Measurements from ENCODE around the gene KCND3. TPM values are rescaled to one million over a fixed set of nuclear protein-coding genes. Genes with fewer than 3 reads are reported as not detected.

Gene KCND3
- total and polyA plus RNA-seq, 7 experiments from 2014 or later, result 0.05 to 0.17 TPM; not detected in 5

GRCh38 chr1:111990026-111990877 lies 784 bp upstream of the KCND3 start:
- ATAC-seq, result no peak
- ChIA-PET CTCF (no interaction called here), POLR2A (no interaction called here)
- no peaks in the 10 kb centered on the region for H3K4me1 ChIP-seq (ENCODE audit: control insufficient read depth in 2 of 2, insufficient read depth in 2 of 2, low read length in 2 of 2)
- no peaks in the 10 kb centered on the region for H3K9me3 ChIP-seq (ENCODE audit: control insufficient read depth in 2 of 3, low read length in 3 of 3)
- peaks cover 0 to 4% of the 10 kb centered on the region in 2 donors for H3K27me3 ChIP-seq (ENCODE audit: control insufficient read depth in 2 of 2, insufficient read depth in 2 of 2, low read length in 2 of 2)
- no peaks in the 10 kb centered on the region for H3K36me3 ChIP-seq (ENCODE audit: control insufficient read depth in 2 of 3, insufficient read depth in 3 of 3, low read length in 3 of 3)
- Mint-ChIP-seq H3K4me1 (peaks cover 0 to 22% (median 8%) of the 10 kb centered on the region in 7 donors), H3K4me3 (peak overlapping the region in 9 of 10 donors; percentile 13 to 89 (median 53)), H3K9me3 (peaks cover 0 to 3% (median 0%) of the 10 kb centered on the region in 11 donors), H3K36me3 (no peaks in the 10 kb centered on the region), H3K27ac (no peak overlapping the region), H3K27me3 (peaks cover 63 to 75% (median 72%) of the 10 kb centered on the region in 5 donors)
- H3K4me3 ChIP-seq (ENCODE audit: low read length), result no peak overlapping the region
- H3K27ac ChIP-seq (ENCODE audit: low read depth, low read length), result no peak overlapping the region
- intact Hi-C loops (cut with micrococcal nuclease), result no loop called here
- no peak for DNase-seq

- no peaks in the 10 kb centered on the region for H3K4me1 ChIP-seq (ENCODE audit: control insufficient read depth in 2 of 2, insufficient read depth in 2 of 2, low read length in 2 of 2)
- no peak overlapping the region for H3K4me3 ChIP-seq (ENCODE audit: low read length)
- H3K27me3 ChIP-seq (ENCODE audit: control insufficient read depth in 2 of 2, insufficient read depth in 2 of 2, low read length in 2 of 2), result peaks cover 0 to 4% of the 10 kb centered on the region in 2 donors
- Mint-ChIP-seq H3K4me1 (peaks cover 0 to 22% (median 8%) of the 10 kb centered on the region in 7 donors), H3K27me3 (peaks cover 66 to 76% (median 69%) of the 10 kb centered on the region in 5 donors), H3K36me3 (no peaks in the 10 kb centered on the region), H3K4me3 (peak overlapping the region; percentile 16 to 80 (median 61)), H3K27ac (no peak overlapping the region), H3K9me3 (peaks cover 0 to 5% (median 0%) of the 10 kb centered on the region in 11 donors)
- intact Hi-C loops (cut with micrococcal nuclease), result no loop called here
- DNase-seq (no peak), ATAC-seq (no peak)
- POLR2A ChIA-PET, result no interaction called here
- H3K36me3 ChIP-seq (ENCODE audit: control insufficient read depth in 2 of 3, insufficient read depth in 3 of 3, low read length in 3 of 3), result no peaks in the 10 kb centered on the region
- H3K27ac ChIP-seq (ENCODE audit: low read depth, low read length), result no peak overlapping the region
- H3K9me3 ChIP-seq (ENCODE audit: control insufficient read depth in 2 of 3, low read length in 3 of 3), result no peaks in the 10 kb centered on the region
- CTCF ChIA-PET, result no interaction called here
Measured at GRCh38 chr1:111988743-111989453, 570 bp downstream of the KCND3 start.

- H3K4me1 Mint-ChIP-seq, result peaks cover 0 to 22% (median 8%) of the 10 kb centered on the region in 7 donors
Measured at GRCh38 chr1:111988377-111988742, 1.1 kb downstream of the KCND3 start.

GRCh38 chr1:111987502-111987901 lies 2.0 kb downstream of the KCND3 start:
- Mint-ChIP-seq H3K27ac (no peak overlapping the region), H3K27me3 (peaks cover 58 to 72% (median 65%) of the 10 kb centered on the region in 5 donors), H3K9me3 (peaks cover 0 to 5% (median 0%) of the 10 kb centered on the region in 11 donors), H3K36me3 (no peaks in the 10 kb centered on the region), H3K4me1 (peaks cover 0 to 22% (median 8%) of the 10 kb centered on the region in 7 donors), H3K4me3 (peak overlapping the region in 2 of 10 donors; percentile 34 to 61)
- no peaks in the 10 kb centered on the region for H3K4me1 ChIP-seq (ENCODE audit: control insufficient read depth in 2 of 2, insufficient read depth in 2 of 2, low read length in 2 of 2)
- intact Hi-C loops (cut with micrococcal nuclease), result no loop called here
- ATAC-seq (no peak), DNase-seq (no peak)
- CTCF ChIA-PET, result no interaction called here
- POLR2A ChIA-PET, result no interaction called here
- no peak overlapping the region for H3K27ac ChIP-seq (ENCODE audit: low read depth, low read length)
- H3K27me3 ChIP-seq (ENCODE audit: control insufficient read depth in 2 of 2, insufficient read depth in 2 of 2, low read length in 2 of 2), result peaks cover 0 to 4% of the 10 kb centered on the region in 2 donors
- H3K36me3 ChIP-seq (ENCODE audit: control insufficient read depth in 2 of 3, insufficient read depth in 3 of 3, low read length in 3 of 3), result no peaks in the 10 kb centered on the region
- no peaks in the 10 kb centered on the region for H3K9me3 ChIP-seq (ENCODE audit: control insufficient read depth in 2 of 3, low read length in 3 of 3)
- no peak overlapping the region for H3K4me3 ChIP-seq (ENCODE audit: low read length)

More at GRCh38 chr1:111988377-111988742, 1.1 kb downstream of the KCND3 start:
- Histone ChIP-seq H3K4me1 (ENCODE audit: control insufficient read depth in 2 of 2, insufficient read depth in 2 of 2, low read length in 2 of 2) (no peaks in the 10 kb centered on the region), H3K27ac (ENCODE audit: low read depth, low read length) (no peak overlapping the region), H3K27me3 (ENCODE audit: control insufficient read depth in 2 of 2, insufficient read depth in 2 of 2, low read length in 2 of 2) (peaks cover 0 to 4% of the 10 kb centered on the region in 2 donors), H3K9me3 (ENCODE audit: control insufficient read depth in 2 of 3, low read length in 3 of 3) (no peaks in the 10 kb centered on the region), H3K4me3 (ENCODE audit: low read length) (no peak overlapping the region), H3K36me3 (ENCODE audit: control insufficient read depth in 2 of 3, insufficient read depth in 3 of 3, low read length in 3 of 3) (no peaks in the 10 kb centered on the region)
- Mint-ChIP-seq H3K27me3 (peaks cover 65 to 76% (median 68%) of the 10 kb centered on the region in 5 donors), H3K9me3 (peaks cover 0 to 5% (median 0%) of the 10 kb centered on the region in 11 donors), H3K27ac (no peak overlapping the region), H3K36me3 (no peaks in the 10 kb centered on the region), H3K4me3 (peak overlapping the region in 9 of 10 donors; percentile 16 to 80 (median 61))
- ATAC-seq, result no peak
- ChIA-PET CTCF (no interaction called here), POLR2A (no interaction called here)
- DNase-seq, result no peak
- intact Hi-C loops (cut with micrococcal nuclease), result no loop called here

- no peaks in the 10 kb centered on the region for H3K36me3 Mint-ChIP-seq
- Histone ChIP-seq H3K27me3 (ENCODE audit: control insufficient read depth in 2 of 2, insufficient read depth in 2 of 2, low read length in 2 of 2) (peaks cover 0 to 4% of the 10 kb centered on the region in 2 donors), H3K9me3 (ENCODE audit: control insufficient read depth in 2 of 3, low read length in 3 of 3) (no peaks in the 10 kb centered on the region), H3K4me1 (ENCODE audit: control insufficient read depth in 2 of 2, insufficient read depth in 2 of 2, low read length in 2 of 2) (no peaks in the 10 kb centered on the region), H3K27ac (ENCODE audit: low read depth, low read length) (no peak overlapping the region), H3K36me3 (ENCODE audit: control insufficient read depth in 2 of 3, insufficient read depth in 3 of 3, low read length in 3 of 3) (no peaks in the 10 kb centered on the region), H3K4me3 (ENCODE audit: low read length) (no peak overlapping the region)
- ChIA-PET POLR2A (no interaction called here), CTCF (no interaction called here)
- peaks cover 0 to 3% (median 0%) of the 10 kb centered on the region in 7 donors for H3K4me1 Mint-ChIP-seq
- peaks cover 41 to 64% (median 49%) of the 10 kb centered on the region in 5 donors for H3K27me3 Mint-ChIP-seq
- intact Hi-C loops (cut with micrococcal nuclease), result no loop called here
- no peak overlapping the region for H3K27ac Mint-ChIP-seq
- no peak overlapping the region for H3K4me3 Mint-ChIP-seq
- H3K9me3 Mint-ChIP-seq, result peaks cover 0 to 7% (median 0%) of the 10 kb centered on the region in 11 donors
- no peak for DNase-seq
- ATAC-seq, result no peak
Measured at GRCh38 chr1:111983500-111983899, 6.0 kb downstream of the KCND3 start.

GRCh38 chr1:111982428-111982827 lies 7.0 kb downstream of the KCND3 start:
- Histone ChIP-seq H3K4me3 (ENCODE audit: low read length) (no peak overlapping the region), H3K27ac (ENCODE audit: low read depth, low read length) (no peak overlapping the region), H3K27me3 (ENCODE audit: control insufficient read depth in 2 of 2, insufficient read depth in 2 of 2, low read length in 2 of 2) (no peaks in the 10 kb centered on the region), H3K9me3 (ENCODE audit: control insufficient read depth in 2 of 3, low read length in 3 of 3) (no peaks in the 10 kb centered on the region), H3K36me3 (ENCODE audit: control insufficient read depth in 2 of 3, insufficient read depth in 3 of 3, low read length in 3 of 3) (no peaks in the 10 kb centered on the region), H3K4me1 (ENCODE audit: control insufficient read depth in 2 of 2, insufficient read depth in 2 of 2, low read length in 2 of 2) (no peaks in the 10 kb centered on the region)
- Mint-ChIP-seq H3K4me1 (no peaks in the 10 kb centered on the region), H3K36me3 (no peaks in the 10 kb centered on the region), H3K4me3 (no peak overlapping the region), H3K9me3 (peaks cover 0 to 7% (median 0%) of the 10 kb centered on the region in 11 donors), H3K27me3 (peaks cover 38 to 72% (median 49%) of the 10 kb centered on the region in 5 donors), H3K27ac (no peak overlapping the region)
- ATAC-seq (no peak), DNase-seq (no peak)
- ChIA-PET POLR2A (no interaction called here), CTCF (no interaction called here)
- intact Hi-C loops (cut with micrococcal nuclease), result no loop called here

All from naive thymus-derived CD4-positive, alpha-beta T cell (primary cell).